Activated T-cell treated with anti-CD3 and anti-CD28 coated beads, Interleukin-2, amount 50 U/mL, for 72 hours (primary cell): ENCODE measurements around the gene OCRL. TPM values are rescaled to one million over a fixed set of nuclear protein-coding genes. Genes with fewer than 3 reads are reported as not detected.
A peak's percentile ranks its signal among the peaks of the same experiment; 100 is the strongest.

ENCODE experiments used
- ATAC-seq, 2 donors: fragments of 150-1000 bp; cut with Tn5 transposase; replicated peaks in 1 of 2; 2 replicates each; pipeline ENCODE4 v1.10.0; 2021; ENCODE audit warnings: moderate library complexity in 2 of 2, mild to moderate bottlenecking in 1 of 2
- DNase-seq, 2 donors: peaks; one replicate each; pipeline ENCODE4 v3.0.0; 2021 to 2022; ENCODE audit warnings: mixed read lengths in 1 of 2
- H3K27ac Mint-ChIP-seq: one replicate; pipeline ENCODE4 v1.8.0; 2022; ENCODE audit warnings: mild to moderate bottlenecking, moderate library complexity, mixed read lengths
- H3K27me3 Mint-ChIP-seq: one replicate; pipeline ENCODE4 v1.8.0; 2022; ENCODE audit warnings: low read depth, mixed read lengths
- H3K36me3 Mint-ChIP-seq, 2 donors: one replicate each; pipeline ENCODE4 v1.8.0; 2022; ENCODE audit warnings: mixed read lengths in 2 of 2, mild to moderate bottlenecking in 1 of 2; ENCODE audit not compliant: insufficient read depth in 2 of 2
- H3K4me1 Mint-ChIP-seq: one replicate; pipeline ENCODE4 v1.8.0; 2022; ENCODE audit warnings: low read depth, mixed read lengths
- H3K4me3 Mint-ChIP-seq, 2 donors: one replicate each; pipeline ENCODE4 v1.8.0; 2022; ENCODE audit warnings: mild to moderate bottlenecking in 2 of 2, mixed read lengths in 2 of 2, moderate library complexity in 2 of 2
- H3K9me3 Mint-ChIP-seq, 2 donors: one replicate each; pipeline ENCODE4 v1.8.0; 2022; ENCODE audit warnings: mixed read lengths in 2 of 2
- total RNA-seq, 2 donors: library from RNA; stranded (reverse); gene quantifications; one replicate each; pipeline ENCODE4 v1.2.3, GENCODE V29; 2022

OCRL gene
- total RNA-seq, 2 donors from 2014 or later: 3.1 to 4.7 TPM

DNA sequence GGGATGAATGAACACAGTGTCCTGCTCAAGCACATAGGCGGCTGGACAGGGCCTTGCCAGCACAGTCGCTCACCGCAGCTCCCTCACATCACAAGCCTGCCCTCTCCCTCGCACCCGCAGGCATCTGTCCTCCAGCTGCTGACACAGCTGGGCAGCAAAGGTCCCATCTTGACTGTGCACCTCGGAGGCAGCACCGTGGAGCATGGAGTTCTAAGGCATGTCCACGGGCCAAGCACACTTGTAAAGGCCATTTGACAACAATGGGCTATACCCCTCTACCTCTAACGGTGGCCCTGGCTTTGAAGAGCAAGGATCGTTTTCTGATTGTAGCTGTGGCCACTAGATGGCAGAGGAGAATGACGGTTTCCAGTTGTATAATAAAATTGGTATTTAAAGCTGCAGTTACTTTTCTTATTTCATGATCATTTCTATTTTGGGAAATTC is 60.9 kb downstream of the OCRL start:
- Mint-ChIP-seq H3K27ac (no peak overlapping the region), H3K27me3 (peaks cover 32% of the 10 kb centered on the region), H3K4me1 (peaks cover 19% of the 10 kb centered on the region), H3K9me3 (no peaks in the 10 kb centered on the region), H3K36me3 (no peaks in the 10 kb centered on the region), H3K4me3 (no peak overlapping the region)
- ATAC-seq (peak in 1 of 2 donors; percentile 42), DNase-seq (peak in 1 of 2 donors; percentile 22)

DNA sequence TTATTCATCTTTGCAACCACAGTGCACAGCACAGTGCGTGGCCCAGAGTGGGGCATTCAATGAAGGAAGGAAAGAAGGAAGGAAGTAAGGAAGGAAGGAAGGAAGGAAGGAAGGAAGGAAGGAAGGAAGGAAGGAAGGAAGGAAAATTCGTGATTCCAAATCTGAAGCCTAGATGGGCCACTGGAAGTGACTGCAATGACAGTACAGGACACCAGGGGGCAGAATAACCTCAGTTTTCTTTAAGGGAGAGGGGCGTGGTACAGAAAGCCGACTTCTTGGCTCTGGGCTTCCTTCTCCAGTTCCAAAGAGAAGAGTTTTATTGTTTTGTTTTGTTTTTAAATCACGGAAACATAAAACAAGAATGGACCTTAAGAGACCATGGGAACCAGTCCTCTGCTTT is 66.9 kb downstream of the OCRL start:
- ATAC-seq: peak; percentile 41 to 56
- no peaks in the 10 kb centered on the region for H3K36me3 Mint-ChIP-seq
- peaks cover 20% of the 10 kb centered on the region for H3K4me1 Mint-ChIP-seq
- H3K27me3 Mint-ChIP-seq: peaks cover 39% of the 10 kb centered on the region
- H3K9me3 Mint-ChIP-seq: no peaks in the 10 kb centered on the region
- DNase-seq: peak; percentile 52 to 53
- H3K27ac Mint-ChIP-seq: no peak overlapping the region
- H3K4me3 Mint-ChIP-seq: peak overlapping the region in 1 of 2 donors; percentile 2

DNA sequence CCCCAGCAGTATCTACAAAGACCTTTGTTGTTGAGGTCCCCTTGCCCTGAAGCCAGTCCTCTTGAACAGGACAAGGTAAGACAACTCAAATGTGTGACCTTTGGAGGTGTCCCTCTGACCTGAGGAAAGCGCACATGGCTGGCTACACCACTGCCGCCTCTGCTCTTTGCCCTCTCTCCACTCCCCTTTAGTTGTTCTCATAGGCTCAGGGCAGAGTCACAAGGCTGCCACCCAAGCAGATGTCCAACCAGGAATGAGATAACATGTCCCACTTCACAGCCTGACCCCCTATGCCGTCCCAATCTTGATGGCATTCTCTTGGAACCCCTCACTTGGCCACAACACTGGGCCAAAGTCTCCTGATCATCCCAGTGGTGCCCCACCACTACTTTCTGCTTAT is 68.4 kb downstream of the OCRL start:
- H3K9me3 Mint-ChIP-seq: no peaks in the 10 kb centered on the region
- no peak overlapping the region for H3K4me3 Mint-ChIP-seq
- no peak for ATAC-seq
- H3K4me1 Mint-ChIP-seq: peaks cover 20% of the 10 kb centered on the region
- peaks cover 31% of the 10 kb centered on the region for H3K27me3 Mint-ChIP-seq
- H3K27ac Mint-ChIP-seq: no peak overlapping the region
- H3K36me3 Mint-ChIP-seq: no peaks in the 10 kb centered on the region
- no peak for DNase-seq

DNA sequence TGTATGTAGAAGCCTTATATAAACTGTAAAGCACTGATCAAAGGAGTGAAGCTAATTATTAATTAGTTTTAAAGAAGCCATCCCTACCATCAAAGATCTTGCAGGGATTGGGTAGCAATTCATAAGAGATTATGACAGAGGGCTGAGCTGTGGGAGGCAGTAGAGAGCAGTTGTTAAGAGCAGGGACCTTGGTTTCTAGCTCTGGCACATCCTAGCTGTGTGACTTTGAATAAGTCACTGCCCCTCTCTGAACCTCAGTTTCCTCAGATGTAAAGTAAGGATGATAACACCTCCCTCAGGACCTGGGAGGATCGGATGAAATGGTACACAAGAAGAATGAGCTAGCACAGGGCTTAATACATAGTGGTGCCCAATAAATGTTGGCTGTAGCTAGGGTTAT is 69.3 kb downstream of the OCRL start:
- H3K27ac Mint-ChIP-seq: no peak overlapping the region
- no peaks in the 10 kb centered on the region for H3K9me3 Mint-ChIP-seq
- no peak overlapping the region for H3K4me3 Mint-ChIP-seq
- no peaks in the 10 kb centered on the region for H3K36me3 Mint-ChIP-seq
- peaks cover 39% of the 10 kb centered on the region for H3K27me3 Mint-ChIP-seq
- ATAC-seq (no peak), DNase-seq (no peak)
- peaks cover 13% of the 10 kb centered on the region for H3K4me1 Mint-ChIP-seq

DNA sequence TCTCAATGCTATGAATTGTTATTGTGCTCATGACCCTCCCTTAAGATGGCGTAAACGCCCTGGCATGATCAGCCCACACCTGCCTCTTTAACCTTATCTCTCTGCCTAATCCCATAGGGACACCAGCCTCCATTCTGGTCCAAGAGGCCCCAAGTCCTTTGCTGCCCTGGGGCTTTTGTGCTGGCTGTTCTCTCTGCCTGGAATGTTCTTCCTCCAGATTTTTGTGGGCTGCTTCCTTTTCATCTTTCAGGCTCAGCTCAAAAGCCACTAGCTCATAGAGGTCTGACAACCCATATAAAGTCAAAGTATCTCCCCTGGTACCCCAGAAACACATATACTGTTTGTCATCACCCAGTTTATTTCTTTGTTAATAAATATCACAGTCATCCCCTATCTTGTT is 72.3 kb downstream of the OCRL start:
- Mint-ChIP-seq H3K36me3 (no peaks in the 10 kb centered on the region), H3K4me1 (no peaks in the 10 kb centered on the region), H3K4me3 (no peak overlapping the region), H3K27ac (no peak overlapping the region), H3K27me3 (peaks cover 26% of the 10 kb centered on the region), H3K9me3 (no peaks in the 10 kb centered on the region)
- no peak for ATAC-seq
- no peak for DNase-seq

DNA sequence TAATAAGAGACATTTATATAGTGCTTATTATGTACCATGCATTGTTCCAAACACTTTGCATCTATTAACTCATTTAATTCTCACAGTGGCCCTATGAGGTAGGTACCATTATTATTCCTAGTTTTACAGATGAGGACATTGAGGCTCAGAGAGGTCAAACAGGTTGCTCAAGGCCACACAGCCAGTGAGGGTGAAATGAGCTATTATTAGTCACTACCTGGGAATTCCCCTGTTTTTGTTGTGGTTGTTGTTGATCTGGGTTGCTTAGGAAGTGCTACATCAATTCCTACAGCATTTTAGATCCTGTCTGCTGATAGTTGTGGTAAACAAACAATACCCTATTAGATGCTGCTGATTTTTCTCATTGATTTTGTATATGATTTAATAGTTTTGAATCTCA is 73.5 kb downstream of the OCRL start:
- H3K4me1 Mint-ChIP-seq: no peaks in the 10 kb centered on the region
- ATAC-seq (no peak), DNase-seq (no peak)
- H3K36me3 Mint-ChIP-seq: no peaks in the 10 kb centered on the region
- H3K4me3 Mint-ChIP-seq: no peak overlapping the region
- no peak overlapping the region for H3K27ac Mint-ChIP-seq
- H3K27me3 Mint-ChIP-seq: peaks cover 19% of the 10 kb centered on the region
- H3K9me3 Mint-ChIP-seq: no peaks in the 10 kb centered on the region

DNA sequence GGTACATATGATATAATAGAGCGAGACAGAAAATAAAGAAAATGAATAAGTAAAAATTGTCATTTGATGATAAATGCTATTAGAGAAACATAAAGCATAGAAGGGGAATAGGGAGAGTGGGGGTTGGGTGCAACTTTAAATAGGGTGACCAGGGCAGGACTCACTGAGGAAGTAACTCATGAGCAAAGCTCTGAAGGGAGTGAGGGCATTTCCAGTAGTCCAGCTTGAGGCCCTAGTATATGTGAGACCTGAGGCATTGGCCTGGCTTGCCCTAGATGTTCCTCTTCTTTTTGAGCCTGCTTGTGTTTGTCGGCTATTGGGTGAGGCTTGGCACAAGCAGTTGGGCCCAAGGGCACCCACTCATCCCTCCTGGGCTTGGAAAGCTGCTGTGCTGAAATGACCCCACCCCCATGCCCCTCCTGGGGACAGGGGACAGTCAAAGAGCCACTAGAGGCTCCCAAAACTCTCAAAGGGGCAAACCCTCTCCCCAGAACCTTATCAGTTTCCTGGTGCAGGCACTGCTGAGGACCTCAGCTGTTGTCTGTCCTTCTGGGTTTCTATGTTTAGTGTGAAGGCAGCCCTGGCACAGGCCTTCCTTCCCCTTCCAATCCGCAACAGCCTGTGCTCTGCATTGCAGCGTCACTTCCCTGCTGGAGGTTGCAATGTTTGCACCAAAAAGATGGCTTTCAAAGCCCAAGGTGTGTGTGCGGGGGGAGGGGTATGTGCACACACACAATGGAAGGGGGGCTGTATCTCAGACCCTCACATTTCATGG is 74.6 kb downstream of the OCRL start:
- no peak overlapping the region for H3K4me3 Mint-ChIP-seq
- no peak overlapping the region for H3K27ac Mint-ChIP-seq

DNA sequence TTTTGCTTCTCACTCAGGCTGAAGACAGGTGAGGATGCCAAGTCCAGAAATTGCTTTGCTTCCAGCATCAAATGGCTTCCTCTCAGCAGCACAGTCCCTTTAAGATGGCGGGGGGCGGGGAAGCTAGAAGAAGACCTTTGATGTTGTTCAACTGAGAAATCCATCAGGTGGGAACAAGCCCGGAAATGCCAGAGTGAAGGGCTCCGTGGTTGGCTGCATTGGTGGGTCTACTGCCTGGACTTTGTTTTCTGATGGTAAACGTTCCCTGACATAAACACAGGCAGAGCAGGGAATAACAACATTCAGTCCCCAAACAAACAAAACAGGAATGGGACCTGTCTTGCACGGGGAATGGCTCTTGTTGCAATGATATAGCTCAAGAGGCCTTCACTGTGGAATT is 77.4 kb downstream of the OCRL start:
- Mint-ChIP-seq H3K4me3 (no peak overlapping the region), H3K4me1 (no peaks in the 10 kb centered on the region), H3K36me3 (no peaks in the 10 kb centered on the region), H3K27ac (no peak overlapping the region), H3K9me3 (no peaks in the 10 kb centered on the region), H3K27me3 (peaks cover 20% of the 10 kb centered on the region)
- DNase-seq: no peak
- ATAC-seq: no peak

More for the DNA sequence above, 74.6 kb downstream of the OCRL start:
- Mint-ChIP-seq H3K36me3 (no peaks in the 10 kb centered on the region), H3K4me1 (no peaks in the 10 kb centered on the region), H3K27me3 (peaks cover 15% of the 10 kb centered on the region), H3K9me3 (no peaks in the 10 kb centered on the region)
- ATAC-seq: no peak
- no peak for DNase-seq

DNA sequence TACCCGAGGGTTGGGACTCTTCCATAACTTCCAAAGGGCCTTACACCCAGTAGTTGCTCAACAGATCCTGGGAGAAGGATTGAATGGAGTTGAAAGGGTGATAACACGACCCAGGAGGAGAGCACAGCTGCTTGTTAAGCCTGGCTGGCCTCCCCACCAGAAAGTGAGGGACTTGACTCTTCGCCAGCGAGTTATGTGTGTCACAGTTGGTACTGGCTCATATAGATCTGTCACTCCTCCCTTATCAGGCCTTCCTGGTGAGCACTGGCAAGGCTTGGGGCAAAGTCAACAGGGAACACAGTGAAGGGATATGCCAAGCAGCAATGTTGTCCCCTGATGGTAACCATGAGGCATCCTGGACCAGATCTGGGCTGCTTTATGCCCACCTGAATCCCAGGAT is 78.9 kb downstream of the OCRL start:
- Mint-ChIP-seq H3K4me1 (no peaks in the 10 kb centered on the region), H3K36me3 (no peaks in the 10 kb centered on the region), H3K27ac (no peak overlapping the region), H3K27me3 (peaks cover 22% of the 10 kb centered on the region), H3K4me3 (no peak overlapping the region), H3K9me3 (no peaks in the 10 kb centered on the region)
- DNase-seq (no peak), ATAC-seq (no peak)

DNA sequence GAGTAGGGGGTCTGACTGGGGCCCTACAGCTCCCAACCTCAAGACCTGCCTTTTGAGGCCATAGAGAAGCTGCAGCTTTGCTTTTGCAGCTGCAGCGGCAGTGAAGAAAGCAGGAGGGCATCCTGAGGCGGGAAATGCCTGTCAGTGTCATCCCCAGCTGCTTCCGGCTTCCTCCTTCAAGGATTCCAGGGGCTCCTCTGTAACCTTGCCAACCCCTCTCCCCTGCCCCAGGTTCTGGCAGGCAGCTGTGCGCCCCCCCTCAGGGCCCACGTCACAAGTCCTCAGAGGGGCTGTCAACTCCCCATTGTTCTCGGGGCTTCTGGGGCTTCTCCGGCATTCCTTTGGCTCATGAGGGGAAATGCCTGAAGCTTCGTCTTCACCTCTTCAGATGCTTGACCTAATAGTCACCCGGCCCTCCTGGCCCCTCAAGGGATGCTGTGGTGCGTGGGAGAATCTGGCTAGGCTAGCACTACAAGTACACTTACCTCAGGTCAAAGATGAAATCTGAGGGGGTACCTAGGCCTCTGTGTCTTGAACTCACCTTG is 82.8 kb downstream of the OCRL start:
- H3K36me3 Mint-ChIP-seq: no peaks in the 10 kb centered on the region
- no peak overlapping the region for H3K27ac Mint-ChIP-seq
- no peak for DNase-seq
- peaks cover 33% of the 10 kb centered on the region for H3K27me3 Mint-ChIP-seq
- H3K4me3 Mint-ChIP-seq: no peak overlapping the region
- no peak for ATAC-seq
- H3K9me3 Mint-ChIP-seq: no peaks in the 10 kb centered on the region
- no peaks in the 10 kb centered on the region for H3K4me1 Mint-ChIP-seq

DNA sequence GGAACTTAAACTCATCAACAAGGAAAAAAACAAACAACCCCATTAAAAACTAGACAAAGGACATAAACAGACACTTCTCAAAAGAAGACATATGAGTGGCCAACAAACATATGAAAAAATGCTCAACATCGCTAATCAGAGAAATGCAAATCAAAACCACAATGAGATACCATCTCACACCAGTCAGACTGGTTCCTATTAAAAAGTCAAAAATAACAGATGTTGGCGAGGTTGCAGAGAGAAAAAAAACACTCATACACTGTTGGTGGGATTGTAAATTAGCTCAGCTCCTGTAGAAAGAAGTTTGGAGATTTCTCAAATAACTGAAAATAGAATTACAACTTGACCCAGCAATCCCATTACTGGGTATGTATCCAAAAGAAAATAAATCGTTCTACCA is 86.0 kb downstream of the OCRL start:
- ATAC-seq (no peak), DNase-seq (no peak)
- Mint-ChIP-seq H3K4me3 (no peak overlapping the region), H3K9me3 (no peaks in the 10 kb centered on the region), H3K36me3 (no peaks in the 10 kb centered on the region), H3K27me3 (peaks cover 27% of the 10 kb centered on the region), H3K4me1 (no peaks in the 10 kb centered on the region), H3K27ac (no peak overlapping the region)

DNA sequence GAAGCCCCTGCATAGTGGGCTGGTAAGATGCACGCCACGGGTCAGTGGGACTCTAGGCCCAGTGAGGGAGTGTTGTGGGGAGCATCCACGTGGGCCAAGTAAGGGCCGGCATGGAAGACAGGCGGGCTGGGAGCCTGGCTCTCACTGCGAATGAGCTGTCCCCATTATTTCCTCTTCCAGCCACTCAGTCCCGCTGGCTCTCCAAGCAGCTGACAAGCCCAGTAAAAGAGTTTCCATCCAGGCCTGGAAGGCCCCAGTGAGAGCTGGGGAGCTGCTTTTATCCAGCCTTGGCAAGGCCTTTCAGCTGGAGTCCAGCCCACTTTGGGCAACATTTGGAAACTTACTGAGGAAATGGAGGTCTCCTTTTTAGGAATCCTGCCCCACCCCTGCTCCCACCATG is 89.8 kb downstream of the OCRL start:
- ATAC-seq (no peak), DNase-seq (no peak)
- no peaks in the 10 kb centered on the region for H3K36me3 Mint-ChIP-seq
- peaks cover 12% of the 10 kb centered on the region for H3K27me3 Mint-ChIP-seq
- no peak overlapping the region for H3K27ac Mint-ChIP-seq
- no peak overlapping the region for H3K4me3 Mint-ChIP-seq
- H3K4me1 Mint-ChIP-seq: no peaks in the 10 kb centered on the region
- H3K9me3 Mint-ChIP-seq: no peaks in the 10 kb centered on the region

DNA sequence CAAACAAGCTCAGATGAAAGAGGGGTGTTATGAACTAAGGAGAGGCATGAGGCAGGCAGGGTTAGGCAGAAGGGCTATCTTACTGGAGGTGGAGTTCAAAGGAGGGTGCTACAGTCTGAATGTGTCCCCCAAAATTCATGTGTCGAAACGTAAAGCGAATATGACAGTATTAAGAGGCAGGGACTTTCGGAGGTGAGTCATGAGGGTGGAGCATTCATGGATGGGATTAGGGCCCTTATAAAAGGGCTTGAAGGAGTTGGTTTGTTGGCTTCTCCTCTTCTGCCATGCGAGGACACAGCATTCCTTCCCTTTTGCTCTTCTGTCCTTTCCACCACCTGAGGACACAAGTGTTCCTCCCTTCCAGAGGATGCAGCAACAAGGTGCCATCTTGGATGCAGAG is 91.8 kb downstream of the OCRL start:
- Mint-ChIP-seq H3K36me3 (no peaks in the 10 kb centered on the region), H3K4me1 (no peaks in the 10 kb centered on the region), H3K9me3 (no peaks in the 10 kb centered on the region), H3K27ac (no peak overlapping the region), H3K27me3 (no peaks in the 10 kb centered on the region), H3K4me3 (no peak overlapping the region)
- ATAC-seq (no peak), DNase-seq (no peak)

DNA sequence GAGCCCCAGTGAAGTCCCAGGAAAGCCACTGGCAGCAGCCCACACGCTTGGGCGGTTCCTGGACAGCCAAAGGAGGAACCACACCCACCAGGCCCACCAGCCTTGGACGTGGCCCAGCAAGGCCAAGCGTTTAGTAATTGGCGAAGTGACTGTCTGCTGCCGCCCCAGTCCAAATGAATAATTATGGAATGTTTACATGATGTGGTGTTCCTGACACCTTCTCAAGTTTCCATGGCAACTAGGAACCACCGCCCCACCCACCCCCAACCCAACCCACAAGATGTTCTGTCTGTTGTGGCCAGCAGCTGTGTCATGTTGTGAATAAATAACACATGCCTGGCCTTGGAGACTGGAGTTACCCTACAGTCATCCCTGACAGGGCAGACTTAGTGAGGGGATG is 92.4 kb downstream of the OCRL start:
- Mint-ChIP-seq H3K4me3 (no peak overlapping the region), H3K4me1 (peaks cover 3% of the 10 kb centered on the region), H3K36me3 (no peaks in the 10 kb centered on the region), H3K27me3 (no peaks in the 10 kb centered on the region), H3K27ac (no peak overlapping the region), H3K9me3 (no peaks in the 10 kb centered on the region)
- DNase-seq (no peak), ATAC-seq (no peak)
